H7 (cell line): ENCODE measurements around the gene TECPR1. TPM values are rescaled to one million over a fixed set of nuclear protein-coding genes. Genes with fewer than 3 reads are reported as not detected.

Source experiments
- DNase-seq: peaks from one replicate; pipeline ENCODE4 v3.0.0; 2012
- H3K27me3 ChIP-seq: 2 replicates; pipeline ENCODE4 v1.6.0; 2011; ENCODE audit warnings: mild to moderate bottlenecking, low read length; ENCODE audit not compliant: control insufficient read depth, insufficient read depth
- H3K36me3 ChIP-seq: replicated peaks from 2 replicates; pipeline ENCODE4 v1.5.1; 2011; ENCODE audit warnings: low read length; ENCODE audit not compliant: control insufficient read depth, insufficient read depth
- H3K4me3 ChIP-seq: 2 replicates; pipeline ENCODE4 v1.5.1; 2011; ENCODE audit warnings: low read depth, mild to moderate bottlenecking, control low read depth, low read length, moderate library complexity; ENCODE audit not compliant: insufficient read depth
- total RNA-seq: library from RNA; depleted of rRNA; stranded (reverse); fragments of >200 nt; shearing (Covaris generic); gene quantifications from 2 replicates; pipeline ENCODE4 v1.2.3, GENCODE V29; 2014; rRNA removed

The TECPR1 gene
- total RNA-seq, 1 experiment from 2014 or later, result 13.7 TPM

GRCh38 chr7:98168904-98169621 is 83.0 kb downstream of the TECPR1 start:
- Histone ChIP-seq H3K36me3 (peaks cover 1% of the 10 kb centered on the region; the same call in 1 of the 2 replicates), H3K27me3 (no peaks in the 10 kb centered on the region), H3K4me3 (no peak overlapping the region)
- no peak for DNase-seq

GRCh38 chr7:98168181-98168903 is 83.7 kb downstream of the TECPR1 start:
- Histone ChIP-seq H3K36me3 (peaks cover 1% of the 10 kb centered on the region; the same call in 1 of the 2 replicates), H3K27me3 (no peaks in the 10 kb centered on the region), H3K4me3 (no peak overlapping the region)
- peak; percentile 92 for DNase-seq

GRCh38 chr7:98167653-98168052 is 84.4 kb downstream of the TECPR1 start:
- DNase-seq, result no peak
- peaks cover 1% of the 10 kb centered on the region; the same call in 1 of the 2 replicates for H3K36me3 ChIP-seq
- no peak overlapping the region for H3K4me3 ChIP-seq
- no peaks in the 10 kb centered on the region for H3K27me3 ChIP-seq

- no peak for DNase-seq
- no peaks in the 10 kb centered on the region for H3K27me3 ChIP-seq
- H3K4me3 ChIP-seq, result no peak overlapping the region
- H3K36me3 ChIP-seq, result no peaks in the 10 kb centered on the region
Measured at GRCh38 chr7:98166668-98166970, 85.4 kb downstream of the TECPR1 start.

- DNase-seq, result peak; percentile 86
- no peaks in the 10 kb centered on the region for H3K27me3 ChIP-seq
- no peaks in the 10 kb centered on the region for H3K36me3 ChIP-seq
- no peak overlapping the region for H3K4me3 ChIP-seq
Measured at GRCh38 chr7:98165827-98166667, 86.0 kb downstream of the TECPR1 start.

Other genes starting within 250 kb of the TECPR1 start
- 12.6 and 15.0 TPM in 2 replicates for gene LMTK2, start 145.4 kb downstream of the TECPR1 start, total RNA-seq
- 0.90 and 2.8 TPM in 2 replicates for gene BHLHA15, start 40.8 kb downstream of the TECPR1 start, total RNA-seq
- 32.8 and 41.7 TPM in 2 replicates for gene BRI3, start 29.5 kb upstream of the TECPR1 start, total RNA-seq
- gene BAIAP2L1, start 148.9 kb upstream of the TECPR1 start, total RNA-seq, result 16.6 and 24.9 TPM in 2 replicates